ENCODE measurements around the gene FTSJ1.

DNA sequence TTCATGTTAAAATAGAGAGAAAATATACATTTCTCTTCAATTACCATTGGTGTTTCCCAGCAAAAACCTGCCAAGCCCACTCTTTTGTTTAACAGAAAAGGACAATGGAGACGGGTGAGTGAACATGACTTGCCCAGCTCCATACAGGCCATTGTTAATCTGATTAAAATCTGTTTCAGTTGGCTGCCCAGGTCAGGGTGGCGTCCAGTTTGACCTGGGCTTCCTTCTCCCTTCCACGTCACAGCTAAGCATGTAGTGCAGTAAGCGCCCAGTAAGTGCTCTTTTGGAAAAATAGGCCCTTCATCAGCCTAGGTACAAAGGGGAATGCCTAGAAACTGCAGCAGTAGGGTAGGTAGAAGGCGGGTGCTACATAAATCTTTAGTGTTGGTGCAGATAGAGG lies 31.2 kb downstream of the FTSJ1 start:
- TF ChIP-seq, protein P1, sequence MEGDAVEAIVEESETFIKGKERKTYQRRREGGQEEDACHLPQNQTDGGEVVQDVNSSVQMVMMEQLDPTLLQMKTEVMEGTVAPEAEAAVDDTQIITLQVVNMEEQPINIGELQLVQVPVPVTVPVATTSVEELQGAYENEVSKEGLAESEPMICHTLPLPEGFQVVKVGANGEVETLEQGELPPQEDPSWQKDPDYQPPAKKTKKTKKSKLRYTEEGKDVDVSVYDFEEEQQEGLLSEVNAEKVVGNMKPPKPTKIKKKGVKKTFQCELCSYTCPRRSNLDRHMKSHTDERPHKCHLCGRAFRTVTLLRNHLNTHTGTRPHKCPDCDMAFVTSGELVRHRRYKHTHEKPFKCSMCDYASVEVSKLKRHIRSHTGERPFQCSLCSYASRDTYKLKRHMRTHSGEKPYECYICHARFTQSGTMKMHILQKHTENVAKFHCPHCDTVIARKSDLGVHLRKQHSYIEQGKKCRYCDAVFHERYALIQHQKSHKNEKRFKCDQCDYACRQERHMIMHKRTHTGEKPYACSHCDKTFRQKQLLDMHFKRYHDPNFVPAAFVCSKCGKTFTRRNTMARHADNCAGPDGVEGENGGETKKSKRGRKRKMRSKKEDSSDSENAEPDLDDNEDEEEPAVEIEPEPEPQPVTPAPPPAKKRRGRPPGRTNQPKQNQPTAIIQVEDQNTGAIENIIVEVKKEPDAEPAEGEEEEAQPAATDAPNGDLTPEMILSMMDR (IDR thresholded peaks at IDR 0.05; ENCODE audit: low read length) = no peak
- no peak for TF ChIP-seq EZH2phosphoT487 (IDR thresholded peaks at IDR 0.05; ENCODE audit: low read length)
- no peak for TF ChIP-seq EZH2 (optimal IDR thresholded peaks at IDR 0.05; ENCODE audit: low read depth, low read length)

All from MM.1S (cell line).